Lower leg skin (tissue), 4 donors: ENCODE measurements around the gene STRIP2. TPM values are rescaled to one million over a fixed set of nuclear protein-coding genes. Genes with fewer than 3 reads are reported as not detected.
"Not testable (repeated sequence)": the region's sequence is repeated elsewhere in the genome, so short reads cannot be mapped to it uniquely, and the experiment has no call there.

Experiments
- DNase-seq, 2 donors: peaks; one replicate each; pipeline ENCODE4 v3.0.0-alpha.2; 2019; ENCODE audit warnings: low spot score in 2 of 2
- H3K4me3 ChIP-seq: fragments of 200-600 bp; sonication (generic); 2 replicates; pipeline ENCODE4 v1.5.1; 2017; ENCODE audit warnings: mild to moderate bottlenecking, low read depth; ENCODE audit not compliant: poor library complexity, severe bottlenecking
- CTCF ChIP-seq, 3 donors: fragments of 450-650 bp; IDR thresholded peaks; one replicate each; pipeline ENCODE4 v1.5.1; 2016; ENCODE audit warnings: antibody characterized with exemption in 3 of 3, mild to moderate bottlenecking in 3 of 3, moderate library complexity in 2 of 3
- POLR2A ChIP-seq, 2 donors: fragments of 450-650 bp; IDR thresholded peaks; one replicate each; pipeline ENCODE4 v1.6.1; 2016 to 2017; ENCODE audit warnings: antibody characterized with exemption in 2 of 2, mild to moderate bottlenecking in 1 of 2, moderate library complexity in 1 of 2
- WGBS, 2 donors: methylation state at CpG; one replicate each; pipeline ENCODE4 v1.1.5; 2018; 5-methylcytosine and 5-hydroxymethylcytosine counted together
- intact Hi-C: fragments of 100-400 bp; cut with DNase I; formaldehyde crosslinking; loops from one replicate; pipeline ENCODE4 v1.15.0; 2023; ENCODE audit warnings: low total_unique reads
- total RNA-seq, 4 donors: library from RNA; depleted of rRNA; stranded (reverse); fragments of >200 nt; gene quantifications; one replicate each; pipeline ENCODE4 v1.1.0, GENCODE V29; 2016

Gene STRIP2
- total RNA-seq, 4 donors from 2014 or later, result 0.30 to 1.4 (median 0.79) TPM

GRCh38 chr7:129394101-129394500 is 40.1 kb upstream of the STRIP2 start:
- TF ChIP-seq POLR2A (IDR thresholded peaks at IDR 0.05), result no peak
- TF ChIP-seq CTCF (IDR thresholded peaks at IDR 0.05), result no peak
- 75 to 81% methylated on average over 4 of the region's 4 CpGs for WGBS, 2 donors
- intact Hi-C loops, result no loop called here
- H3K4me3 ChIP-seq, result no peak overlapping the region
- no peak for DNase-seq

- no peak for DNase-seq
- 80 to 84% methylated on average over 4 of the region's 4 CpGs for WGBS, 2 donors
- intact Hi-C loops, result no loop called here
- TF ChIP-seq CTCF (IDR thresholded peaks at IDR 0.05) (no peak), POLR2A (IDR thresholded peaks at IDR 0.05) (no peak)
- no peak overlapping the region for H3K4me3 ChIP-seq
Measured at GRCh38 chr7:129394982-129395914, 39.0 kb upstream of the STRIP2 start.

GRCh38 chr7:129401228-129401966 is 32.8 kb upstream of the STRIP2 start:
- intact Hi-C loops, result no loop called here
- TF ChIP-seq CTCF (IDR thresholded peaks at IDR 0.05) (no peak), POLR2A (IDR thresholded peaks at IDR 0.05) (no peak)
- no peak overlapping the region for H3K4me3 ChIP-seq
- WGBS, 2 donors, result 89 to 95% methylated on average over 1 of the region's 1 CpG
- DNase-seq, result no peak

GRCh38 chr7:129401967-129402860 is 32.0 kb upstream of the STRIP2 start:
- TF ChIP-seq POLR2A (IDR thresholded peaks at IDR 0.05) (no peak), CTCF (IDR thresholded peaks at IDR 0.05) (no peak)
- no peak for DNase-seq
- 79 to 87% methylated on average over 3 of the region's 3 CpGs for WGBS, 2 donors
- intact Hi-C loops, result no loop called here
- no peak overlapping the region for H3K4me3 ChIP-seq

- H3K4me3 ChIP-seq, result no peak overlapping the region
- intact Hi-C loops, result no loop called here
- no peak for DNase-seq
- TF ChIP-seq CTCF (IDR thresholded peaks at IDR 0.05), result no peak
- TF ChIP-seq POLR2A (IDR thresholded peaks at IDR 0.05), result no peak
Measured at GRCh38 chr7:129405527-129405926, 28.7 kb upstream of the STRIP2 start.

- 94% methylated on average over 8 of the region's 8 CpGs for whole genome bisulfite sequencing, 2 donors
Measured at GRCh38 chr7:129410238-129410637, 24.0 kb upstream of the STRIP2 start.

More at GRCh38 chr7:129410238-129410637, 24.0 kb upstream of the STRIP2 start:
- DNase-seq, H3K4me3 ChIP-seq, intact Hi-C loops: not testable (repeated sequence)
